Stimulated activated naive CD8-positive, alpha-beta T cell treated with anti-CD3 and anti-CD28 coated beads, Interleukin-15, Interleukin-2, amounts not matched to agents 100 ng/mL and 50 ng/mL, for 24 hours (primary cell): ENCODE measurements around the gene TBXAS1.
"Not testable (repeated sequence)": the region's sequence is repeated elsewhere in the genome, so short reads cannot be mapped to it uniquely, and the experiment has no call there.

ENCODE experiments used
- H3K27ac Mint-ChIP-seq: one replicate; pipeline ENCODE4 v1.8.0; 2021; ENCODE audit warnings: mild to moderate bottlenecking, mixed read lengths
- H3K27me3 Mint-ChIP-seq: one replicate; pipeline ENCODE4 v1.8.0; 2021; ENCODE audit warnings: mixed read lengths
- H3K36me3 Mint-ChIP-seq: one replicate; pipeline ENCODE4 v1.8.0; 2021; ENCODE audit warnings: low read depth, mixed read lengths
- H3K4me1 Mint-ChIP-seq: one replicate; pipeline ENCODE4 v1.8.0; 2021; ENCODE audit warnings: low read depth, mixed read lengths
- H3K4me3 Mint-ChIP-seq: one replicate; pipeline ENCODE4 v1.8.0; 2021; ENCODE audit warnings: mild to moderate bottlenecking, mixed read lengths
- H3K9me3 Mint-ChIP-seq: one replicate; pipeline ENCODE4 v1.8.0; 2021; ENCODE audit warnings: mixed read lengths

Gene TBXAS1

GRCh38 chr7:139813689-139814088, 15.4 kb upstream of the TBXAS1 start:
- Mint-ChIP-seq H3K9me3 (no peaks in the 10 kb centered on the region), H3K27me3 (no peaks in the 10 kb centered on the region), H3K4me3 (no peak overlapping the region), H3K4me1 (peaks cover 14% of the 10 kb centered on the region), H3K27ac (no peak overlapping the region), H3K36me3 (no peaks in the 10 kb centered on the region)

- Mint-ChIP-seq H3K36me3 (no peaks in the 10 kb centered on the region), H3K4me3 (no peak overlapping the region), H3K4me1 (peaks cover 6% of the 10 kb centered on the region), H3K27me3 (no peaks in the 10 kb centered on the region), H3K9me3 (no peaks in the 10 kb centered on the region), H3K27ac (no peak overlapping the region)
Measured at GRCh38 chr7:139817249-139817648, 11.8 kb upstream of the TBXAS1 start.

GRCh38 chr7:139820089-139820488, 9.0 kb upstream of the TBXAS1 start:
- H3K4me1 Mint-ChIP-seq = no peaks in the 10 kb centered on the region
- H3K36me3 Mint-ChIP-seq = no peaks in the 10 kb centered on the region
- no peaks in the 10 kb centered on the region for H3K9me3 Mint-ChIP-seq
- H3K27ac Mint-ChIP-seq = no peak overlapping the region
- H3K27me3 Mint-ChIP-seq = no peaks in the 10 kb centered on the region
- no peak overlapping the region for H3K4me3 Mint-ChIP-seq

GRCh38 chr7:139821349-139822105, 7.5 kb upstream of the TBXAS1 start:
- Mint-ChIP-seq H3K4me1 (no peaks in the 10 kb centered on the region), H3K9me3 (no peaks in the 10 kb centered on the region), H3K27me3 (no peaks in the 10 kb centered on the region), H3K4me3 (no peak overlapping the region), H3K27ac (no peak overlapping the region), H3K36me3 (no peaks in the 10 kb centered on the region)

- H3K27me3 Mint-ChIP-seq = no peaks in the 10 kb centered on the region
- H3K4me3 Mint-ChIP-seq = no peak overlapping the region
- no peaks in the 10 kb centered on the region for H3K9me3 Mint-ChIP-seq
- no peak overlapping the region for H3K27ac Mint-ChIP-seq
- no peaks in the 10 kb centered on the region for H3K36me3 Mint-ChIP-seq
- H3K4me1 Mint-ChIP-seq = no peaks in the 10 kb centered on the region
Measured at GRCh38 chr7:139822855-139823254, 6.2 kb upstream of the TBXAS1 start.

- no peak overlapping the region for H3K4me3 Mint-ChIP-seq
- no peaks in the 10 kb centered on the region for H3K9me3 Mint-ChIP-seq
- H3K27me3 Mint-ChIP-seq = no peaks in the 10 kb centered on the region
- no peaks in the 10 kb centered on the region for H3K36me3 Mint-ChIP-seq
- H3K4me1 Mint-ChIP-seq = peaks cover under 1% of the 10 kb centered on the region
- no peak overlapping the region for H3K27ac Mint-ChIP-seq
Measured at GRCh38 chr7:139823959-139824521, 5.0 kb upstream of the TBXAS1 start.

- Mint-ChIP-seq H3K4me1 (peaks cover 17% of the 10 kb centered on the region), H3K27me3 (no peaks in the 10 kb centered on the region), H3K4me3 (no peak overlapping the region), H3K36me3 (no peaks in the 10 kb centered on the region), H3K9me3 (no peaks in the 10 kb centered on the region), H3K27ac (no peak overlapping the region)
Measured at GRCh38 chr7:139825666-139826290, 3.3 kb upstream of the TBXAS1 start.

GRCh38 chr7:139827042-139827441, 2.0 kb upstream of the TBXAS1 start:
- Mint-ChIP-seq H3K36me3 (no peaks in the 10 kb centered on the region), H3K27ac (no peak overlapping the region), H3K4me3 (no peak overlapping the region), H3K4me1 (peaks cover 23% of the 10 kb centered on the region), H3K9me3 (no peaks in the 10 kb centered on the region), H3K27me3 (no peaks in the 10 kb centered on the region)

GRCh38 chr7:139828446-139828845, 618 bp upstream of the TBXAS1 start:
- Mint-ChIP-seq H3K27me3 (no peaks in the 10 kb centered on the region), H3K27ac (no peak overlapping the region), H3K4me1 (peaks cover 23% of the 10 kb centered on the region), H3K9me3 (no peaks in the 10 kb centered on the region), H3K4me3 (no peak overlapping the region), H3K36me3 (no peaks in the 10 kb centered on the region)

- Mint-ChIP-seq H3K36me3 (peaks cover 4% of the 10 kb centered on the region), H3K27ac (peak overlapping the region; percentile 77), H3K4me1 (peaks cover 23% of the 10 kb centered on the region), H3K4me3 (peak overlapping the region; percentile 69), H3K9me3 (peaks cover 8% of the 10 kb centered on the region), H3K27me3 (no peaks in the 10 kb centered on the region)
Measured at GRCh38 chr7:139829775-139830117, 682 bp downstream of the TBXAS1 start.

GRCh38 chr7:139830292-139830691, 1.2 kb downstream of the TBXAS1 start:
- Mint-ChIP-seq H3K4me1 (peaks cover 23% of the 10 kb centered on the region), H3K36me3 (peaks cover 4% of the 10 kb centered on the region), H3K27ac (peak overlapping the region; percentile 29), H3K4me3 (peak overlapping the region; percentile 69), H3K27me3 (no peaks in the 10 kb centered on the region), H3K9me3 (peaks cover 8% of the 10 kb centered on the region)

- Mint-ChIP-seq H3K36me3 (peaks cover 4% of the 10 kb centered on the region), H3K4me3 (peak overlapping the region; percentile 43), H3K9me3 (peaks cover 8% of the 10 kb centered on the region), H3K27me3 (no peaks in the 10 kb centered on the region), H3K27ac (peak overlapping the region; percentile 29), H3K4me1 (peaks cover 23% of the 10 kb centered on the region)
Measured at GRCh38 chr7:139830782-139831501, 1.9 kb downstream of the TBXAS1 start.

- peaks cover 17% of the 10 kb centered on the region for H3K9me3 Mint-ChIP-seq
- not testable (repeated sequence) for H3K27me3 Mint-ChIP-seq, H3K36me3 Mint-ChIP-seq, H3K4me3 Mint-ChIP-seq, H3K4me1 Mint-ChIP-seq, H3K27ac Mint-ChIP-seq
Measured at GRCh38 chr7:139835848-139836247, 6.8 kb downstream of the TBXAS1 start.

- not testable (repeated sequence) for H3K4me1 Mint-ChIP-seq, H3K27me3 Mint-ChIP-seq, H3K4me3 Mint-ChIP-seq, H3K36me3 Mint-ChIP-seq, H3K27ac Mint-ChIP-seq
- H3K9me3 Mint-ChIP-seq = peaks cover 17% of the 10 kb centered on the region
Measured at GRCh38 chr7:139837291-139837690, 8.2 kb downstream of the TBXAS1 start.

GRCh38 chr7:139838276-139838675, 9.2 kb downstream of the TBXAS1 start:
- peaks cover 11% of the 10 kb centered on the region for H3K4me1 Mint-ChIP-seq
- peaks cover 17% of the 10 kb centered on the region for H3K9me3 Mint-ChIP-seq
- no peak overlapping the region for H3K27ac Mint-ChIP-seq
- no peak overlapping the region for H3K4me3 Mint-ChIP-seq
- no peaks in the 10 kb centered on the region for H3K27me3 Mint-ChIP-seq
- H3K36me3 Mint-ChIP-seq = peaks cover 4% of the 10 kb centered on the region
